Sciatic nerve (tissue), 2 donors: ENCODE data around the gene ECM1. TPM values are rescaled to one million over a fixed set of nuclear protein-coding genes. Genes with fewer than 3 reads are reported as not detected.

Source experiments
- ATAC-seq: fragments of 200-7000 bp; cut with Tn5 transposase; one replicate; pipeline ENCODE4 v1.9.1; 2020; ENCODE audit warnings: mild to moderate bottlenecking, moderate library complexity
- DNase-seq: peaks from one replicate; pipeline ENCODE4 v3.0.0-alpha.2; 2020; ENCODE audit warnings: low spot score
- intact Hi-C: fragments of 100-400 bp; cut with DNase I; formaldehyde crosslinking; loops from one replicate; pipeline ENCODE4 v1.14.2; 2022
- total RNA-seq: library from RNA; stranded (reverse); fragmentation: NEBNext Ultra II Directional; extraction: Animal tissue kit (Norgen Biotek cat#: 25700); gene quantifications from one replicate; pipeline ENCODE4 v1.2.1, GENCODE V29; 2021
- donor health status: DM: no; HTN: no; CAD: no.
- donor health status: DM: no; HTN: no; CAD: no.

ECM1 gene
- total RNA-seq, 1 donor from 2014 or later: 19.7 TPM

- intact Hi-C loops: no loop called here
- DNase-seq: no peak
- ATAC-seq: no peak
These were observed 29.2 kb downstream of the ECM1 start for GRCh38 chr1:150536836-150537731.

GRCh38 chr1:150537732-150538684 lies 30.1 kb downstream of the ECM1 start:
- intact Hi-C loops: no loop called here
- DNase-seq (no peak), ATAC-seq (peak; percentile 50)

- intact Hi-C loops: no loop called here
- peak; percentile 38 for ATAC-seq
- DNase-seq: no peak
These were observed 35.7 kb downstream of the ECM1 start for GRCh38 chr1:150543500-150544143.

GRCh38 chr1:150544204-150544603 lies 36.3 kb downstream of the ECM1 start:
- ATAC-seq (no peak), DNase-seq (no peak)
- intact Hi-C loops: no loop called here

- intact Hi-C loops: no loop called here
- ATAC-seq (no peak), DNase-seq (no peak)
These were observed 37.6 kb downstream of the ECM1 start for GRCh38 chr1:150545486-150546032.

- ATAC-seq (no peak), DNase-seq (no peak)
- intact Hi-C loops: no loop called here
These were observed 38.5 kb downstream of the ECM1 start for GRCh38 chr1:150546294-150546937.

GRCh38 chr1:150548324-150548631 lies 40.4 kb downstream of the ECM1 start:
- no peak for ATAC-seq
- intact Hi-C loops: no loop called here
- no peak for DNase-seq

- ATAC-seq: peak; percentile 4
- intact Hi-C loops: no loop called here
- DNase-seq: peak; percentile 77
These were observed 41.0 kb downstream of the ECM1 start, which contains the start of gene ADAMTSL4 for GRCh38 chr1:150548632-150549495. Gene ADAMTSL4 (plus strand): TSS chr1:150549408. CDS start chr1:150552289, 2,881 bp downstream.

- ATAC-seq (peak; percentile 19), DNase-seq (peak; percentile 78)
- intact Hi-C loops: no loop called here
These were observed 41.8 kb downstream of the ECM1 start for GRCh38 chr1:150549496-150550221.

- no peak for DNase-seq
- peak; percentile 52 for ATAC-seq
These were observed 42.5 kb downstream of the ECM1 start for GRCh38 chr1:150550222-150551050.

GRCh38 chr1:150551051-150551783 lies 43.3 kb downstream of the ECM1 start:
- DNase-seq: no peak
- ATAC-seq: peak; percentile 6
- intact Hi-C loops: no loop called here

More at GRCh38 chr1:150550222-150551050, 42.5 kb downstream of the ECM1 start:
- intact Hi-C loops: no loop called here

- no peak for DNase-seq
- peak; percentile 0 for ATAC-seq
- intact Hi-C loops: no loop called here
These were observed 43.8 kb downstream of the ECM1 start for GRCh38 chr1:150551784-150552127.

GRCh38 chr1:150552128-150552910 lies 44.4 kb downstream of the ECM1 start:
- intact Hi-C loops: no loop called here
- ATAC-seq (peak; percentile 82), DNase-seq (peak; percentile 90)

- intact Hi-C loops: no loop called here
- DNase-seq (no peak), ATAC-seq (no peak)
These were observed 45.0 kb downstream of the ECM1 start for GRCh38 chr1:150552911-150553289.
